HepG2 (cell line): ENCODE measurements around the gene MBTD1. TPM values are rescaled to one million over a fixed set of nuclear protein-coding genes. Genes with fewer than 3 reads are reported as not detected.

ENCODE experiments used
- GLI4 ChIP-seq: sonication (generic); formaldehyde crosslinking; IDR thresholded peaks from 2 replicates; pipeline ENCODE4 v1.5.1; 2020; ENCODE audit warnings: missing genetic modification reagents, mild to moderate bottlenecking, moderate library complexity, borderline replicate concordance
- KLF16 ChIP-seq, 2 experiments: sonication (generic) in 1 of 2; formaldehyde crosslinking in 1 of 2; IDR thresholded peaks; 2 replicates each; pipeline versions ENCODE4 v1.6.1 to v1.8.0; 2016 to 2023; ENCODE audit warnings: missing genetic modification reagents in 2 of 2, missing compliant biosample characterization in 1 of 2
- PLRG1 ChIP-seq: fragments of 450-650 bp; conservative IDR thresholded peaks from 2 replicates; pipeline ENCODE4 v1.6.1; 2016
- STAG1 ChIP-seq: sonication (generic); formaldehyde crosslinking; IDR thresholded peaks from 2 replicates; pipeline ENCODE4 v1.4.0; 2020; ENCODE audit warnings: missing genetic modification reagents
- WIZ ChIP-seq: sonication (generic); formaldehyde crosslinking; IDR thresholded peaks from 2 replicates; pipeline ENCODE4 v1.5.1; 2020; ENCODE audit warnings: mild to moderate bottlenecking, missing genetic modification reagents
- ZKSCAN5 ChIP-seq: sonication (generic); formaldehyde crosslinking; IDR thresholded peaks from 2 replicates; pipeline ENCODE4 v1.5.1; 2020; ENCODE audit warnings: mild to moderate bottlenecking, missing genetic modification reagents
- ZNF274 ChIP-seq: sonication (generic); formaldehyde crosslinking; IDR thresholded peaks from 2 replicates; pipeline ENCODE4 v1.5.1; 2020; ENCODE audit warnings: mild to moderate bottlenecking, missing genetic modification reagents
- ZNF567 ChIP-seq: sonication (generic); formaldehyde crosslinking; IDR thresholded peaks from 2 replicates; pipeline ENCODE4 v1.8.1; 2023; ENCODE audit warnings: mild to moderate bottlenecking, missing genetic modification reagents, borderline replicate concordance
- ZNF615 ChIP-seq: sonication (generic); formaldehyde crosslinking; IDR thresholded peaks from 2 replicates; pipeline ENCODE4 v1.5.0; 2020; ENCODE audit warnings: mild to moderate bottlenecking, missing genetic modification reagents, borderline replicate concordance
- ZNF839 ChIP-seq: sonication (generic); formaldehyde crosslinking; IDR thresholded peaks from 2 replicates; pipeline ENCODE4 v1.4.0; 2020; ENCODE audit warnings: missing genetic modification reagents, mild to moderate bottlenecking, borderline replicate concordance
- polyA plus RNA-seq, 8 experiments: library from polyadenylated mRNA; depleted of rRNA in 3 of 8; stranded (reverse) in 7 of 8; unstranded in 1 of 8; fragments of >200 nt; fragmentation: Illumina TruSeq in 4 of 8; extraction: Trizol in 4 of 8; gene quantifications; 2 replicates each; pipeline versions ENCODE4 v1.2.1 to v1.2.3, GENCODE V29; 2011 to 2016; ENCODE audit warnings: low read depth in 4 of 8, missing spikeins in 1 of 8, mixed read lengths in 1 of 8; ENCODE audit not compliant: insufficient read depth in 1 of 8
- total RNA-seq, 5 experiments: library from RNA; depleted of rRNA; stranded (reverse); fragments of >200 nt; fragmentation: Illumina TruSeq; extraction: Trizol; gene quantifications; 2 replicates each; pipeline ENCODE4 v1.2.3, GENCODE V29; 2016; ENCODE audit warnings: low read depth in 1 of 5
- TF ChIP-seq, protein P1 (sequence below): IDR thresholded peaks from 2 replicates; pipeline ENCODE4 v1.4.0; 2020; ENCODE audit warnings: mild to moderate bottlenecking, missing genetic modification reagents
- TF ChIP-seq, protein P2 (sequence below): sonication (generic); formaldehyde crosslinking; IDR thresholded peaks from 2 replicates; pipeline ENCODE4 v1.9.0; 2022; ENCODE audit warnings: missing genetic modification reagents, mild to moderate bottlenecking, borderline replicate concordance
- TF ChIP-seq, protein P3 (sequence below): sonication (generic); formaldehyde crosslinking; conservative IDR thresholded peaks from 2 replicates; pipeline ENCODE4 v1.8.1; 2023; ENCODE audit warnings: missing genetic modification reagents
- TF ChIP-seq, protein P4 (sequence below): sonication (generic); formaldehyde crosslinking; IDR thresholded peaks from 2 replicates; pipeline ENCODE4 v1.5.0; 2020; ENCODE audit warnings: mild to moderate bottlenecking, missing genetic modification reagents, borderline replicate concordance
- TF ChIP-seq, protein P5 (sequence below): sonication (generic); formaldehyde crosslinking; IDR thresholded peaks from 2 replicates; pipeline ENCODE4 v1.4.0; 2020; ENCODE audit warnings: missing genetic modification reagents
- TF ChIP-seq, protein P6 (sequence below): sonication (generic); formaldehyde crosslinking; conservative IDR thresholded peaks from 2 replicates; pipeline ENCODE4 v1.5.0; 2020; ENCODE audit warnings: missing genetic modification reagents

MBTD1 gene
- total and polyA plus RNA-seq, 2 of the 13 experiments (the other 11 are each of a cell fraction or from before 2014, with no cell fraction given), result 20.9 TPM

DNA sequence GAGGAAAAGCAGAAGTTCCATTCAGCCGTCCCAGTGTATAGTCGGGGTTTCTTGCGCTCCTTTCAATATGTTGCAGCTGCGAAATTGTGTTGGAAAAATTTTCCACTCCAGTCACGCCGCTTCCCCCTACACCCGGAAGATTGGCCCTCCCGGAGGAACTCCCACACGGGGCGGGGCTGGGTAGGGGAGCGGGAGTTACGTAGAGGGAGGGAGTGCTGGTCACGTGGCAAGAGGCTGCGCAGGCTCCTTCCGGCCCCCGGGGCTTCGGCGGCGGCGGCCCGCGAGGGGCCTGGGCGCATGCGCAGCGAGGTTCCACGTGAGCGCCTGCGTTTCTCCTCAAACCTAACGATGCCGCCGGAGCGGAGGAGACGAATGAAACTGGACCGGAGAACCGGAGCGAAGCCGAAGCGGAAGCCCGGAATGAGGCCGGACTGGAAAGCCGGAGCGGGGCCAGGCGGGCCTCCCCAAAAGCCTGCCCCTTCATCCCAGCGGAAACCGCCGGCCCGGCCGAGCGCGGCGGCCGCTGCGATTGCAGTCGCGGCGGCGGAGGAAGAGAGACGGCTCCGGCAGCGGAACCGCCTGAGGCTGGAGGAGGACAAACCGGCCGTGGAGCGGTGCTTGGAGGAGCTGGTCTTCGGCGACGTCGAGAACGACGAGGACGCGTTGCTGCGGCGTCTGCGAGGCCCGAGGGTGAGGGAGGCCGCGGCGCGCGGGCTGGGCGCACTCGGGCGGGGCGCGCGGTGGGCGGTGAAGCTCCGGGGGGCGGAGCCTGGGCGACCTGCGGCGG, 581 bp upstream of the MBTD1 start, which contains the start of gene UTP18 (continued):
- peak; percentile 97 for TF ChIP-seq GLI4 (CRISPR knock-in tag)
- TF ChIP-seq, protein P1, sequence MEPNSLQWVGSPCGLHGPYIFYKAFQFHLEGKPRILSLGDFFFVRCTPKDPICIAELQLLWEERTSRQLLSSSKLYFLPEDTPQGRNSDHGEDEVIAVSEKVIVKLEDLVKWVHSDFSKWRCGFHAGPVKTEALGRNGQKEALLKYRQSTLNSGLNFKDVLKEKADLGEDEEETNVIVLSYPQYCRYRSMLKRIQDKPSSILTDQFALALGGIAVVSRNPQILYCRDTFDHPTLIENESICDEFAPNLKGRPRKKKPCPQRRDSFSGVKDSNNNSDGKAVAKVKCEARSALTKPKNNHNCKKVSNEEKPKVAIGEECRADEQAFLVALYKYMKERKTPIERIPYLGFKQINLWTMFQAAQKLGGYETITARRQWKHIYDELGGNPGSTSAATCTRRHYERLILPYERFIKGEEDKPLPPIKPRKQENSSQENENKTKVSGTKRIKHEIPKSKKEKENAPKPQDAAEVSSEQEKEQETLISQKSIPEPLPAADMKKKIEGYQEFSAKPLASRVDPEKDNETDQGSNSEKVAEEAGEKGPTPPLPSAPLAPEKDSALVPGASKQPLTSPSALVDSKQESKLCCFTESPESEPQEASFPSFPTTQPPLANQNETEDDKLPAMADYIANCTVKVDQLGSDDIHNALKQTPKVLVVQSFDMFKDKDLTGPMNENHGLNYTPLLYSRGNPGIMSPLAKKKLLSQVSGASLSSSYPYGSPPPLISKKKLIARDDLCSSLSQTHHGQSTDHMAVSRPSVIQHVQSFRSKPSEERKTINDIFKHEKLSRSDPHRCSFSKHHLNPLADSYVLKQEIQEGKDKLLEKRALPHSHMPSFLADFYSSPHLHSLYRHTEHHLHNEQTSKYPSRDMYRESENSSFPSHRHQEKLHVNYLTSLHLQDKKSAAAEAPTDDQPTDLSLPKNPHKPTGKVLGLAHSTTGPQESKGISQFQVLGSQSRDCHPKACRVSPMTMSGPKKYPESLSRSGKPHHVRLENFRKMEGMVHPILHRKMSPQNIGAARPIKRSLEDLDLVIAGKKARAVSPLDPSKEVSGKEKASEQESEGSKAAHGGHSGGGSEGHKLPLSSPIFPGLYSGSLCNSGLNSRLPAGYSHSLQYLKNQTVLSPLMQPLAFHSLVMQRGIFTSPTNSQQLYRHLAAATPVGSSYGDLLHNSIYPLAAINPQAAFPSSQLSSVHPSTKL, result peak; percentile 64
- no peak for TF ChIP-seq PLRG1
- TF ChIP-seq, protein P2, sequence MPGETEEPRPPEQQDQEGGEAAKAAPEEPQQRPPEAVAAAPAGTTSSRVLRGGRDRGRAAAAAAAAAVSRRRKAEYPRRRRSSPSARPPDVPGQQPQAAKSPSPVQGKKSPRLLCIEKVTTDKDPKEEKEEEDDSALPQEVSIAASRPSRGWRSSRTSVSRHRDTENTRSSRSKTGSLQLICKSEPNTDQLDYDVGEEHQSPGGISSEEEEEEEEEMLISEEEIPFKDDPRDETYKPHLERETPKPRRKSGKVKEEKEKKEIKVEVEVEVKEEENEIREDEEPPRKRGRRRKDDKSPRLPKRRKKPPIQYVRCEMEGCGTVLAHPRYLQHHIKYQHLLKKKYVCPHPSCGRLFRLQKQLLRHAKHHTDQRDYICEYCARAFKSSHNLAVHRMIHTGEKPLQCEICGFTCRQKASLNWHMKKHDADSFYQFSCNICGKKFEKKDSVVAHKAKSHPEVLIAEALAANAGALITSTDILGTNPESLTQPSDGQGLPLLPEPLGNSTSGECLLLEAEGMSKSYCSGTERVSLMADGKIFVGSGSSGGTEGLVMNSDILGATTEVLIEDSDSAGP, result peak; percentile 87
- TF ChIP-seq, protein P3, sequence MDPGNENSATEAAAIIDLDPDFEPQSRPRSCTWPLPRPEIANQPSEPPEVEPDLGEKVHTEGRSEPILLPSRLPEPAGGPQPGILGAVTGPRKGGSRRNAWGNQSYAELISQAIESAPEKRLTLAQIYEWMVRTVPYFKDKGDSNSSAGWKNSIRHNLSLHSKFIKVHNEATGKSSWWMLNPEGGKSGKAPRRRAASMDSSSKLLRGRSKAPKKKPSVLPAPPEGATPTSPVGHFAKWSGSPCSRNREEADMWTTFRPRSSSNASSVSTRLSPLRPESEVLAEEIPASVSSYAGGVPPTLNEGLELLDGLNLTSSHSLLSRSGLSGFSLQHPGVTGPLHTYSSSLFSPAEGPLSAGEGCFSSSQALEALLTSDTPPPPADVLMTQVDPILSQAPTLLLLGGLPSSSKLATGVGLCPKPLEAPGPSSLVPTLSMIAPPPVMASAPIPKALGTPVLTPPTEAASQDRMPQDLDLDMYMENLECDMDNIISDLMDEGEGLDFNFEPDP (CRISPR knock-in tag), result peak; percentile 96
- no peak; the same call in 1 of the 2 replicates for TF ChIP-seq ZNF567 (CRISPR knock-in tag)
- TF ChIP-seq KLF16 (CRISPR knock-in tag; IDR thresholded peaks at IDR 0.05), result peak; percentile 83 to 86; a peak in 3 of 4 replicates
- no peak for TF ChIP-seq ZNF615
- no peak for TF ChIP-seq ZNF839 (CRISPR knock-in tag)
- TF ChIP-seq STAG1 (CRISPR knock-in tag), result no peak; the same call in 1 of the 2 replicates
- TF ChIP-seq, protein P4, sequence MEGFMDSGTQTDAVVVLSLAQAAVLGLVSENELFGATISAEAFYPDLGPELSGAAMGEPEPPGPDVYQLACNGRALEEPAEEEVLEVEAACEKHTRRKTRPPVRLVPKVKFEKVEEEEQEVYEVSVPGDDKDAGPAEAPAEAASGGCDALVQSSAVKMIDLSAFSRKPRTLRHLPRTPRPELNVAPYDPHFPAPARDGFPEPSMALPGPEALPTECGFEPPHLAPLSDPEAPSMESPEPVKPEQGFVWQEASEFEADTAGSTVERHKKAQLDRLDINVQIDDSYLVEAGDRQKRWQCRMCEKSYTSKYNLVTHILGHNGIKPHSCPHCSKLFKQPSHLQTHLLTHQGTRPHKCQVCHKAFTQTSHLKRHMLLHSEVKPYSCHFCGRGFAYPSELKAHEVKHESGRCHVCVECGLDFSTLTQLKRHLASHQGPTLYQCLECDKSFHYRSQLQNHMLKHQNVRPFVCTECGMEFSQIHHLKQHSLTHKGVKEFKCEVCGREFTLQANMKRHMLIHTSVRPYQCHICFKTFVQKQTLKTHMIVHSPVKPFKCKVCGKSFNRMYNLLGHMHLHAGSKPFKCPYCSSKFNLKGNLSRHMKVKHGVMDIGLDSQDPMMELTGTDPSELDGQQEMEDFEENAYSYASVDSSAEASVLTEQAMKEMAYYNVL (CRISPR knock-in tag), result peak; percentile 84
- TF ChIP-seq ZNF274, result peak; percentile 94
- TF ChIP-seq, protein P5, sequence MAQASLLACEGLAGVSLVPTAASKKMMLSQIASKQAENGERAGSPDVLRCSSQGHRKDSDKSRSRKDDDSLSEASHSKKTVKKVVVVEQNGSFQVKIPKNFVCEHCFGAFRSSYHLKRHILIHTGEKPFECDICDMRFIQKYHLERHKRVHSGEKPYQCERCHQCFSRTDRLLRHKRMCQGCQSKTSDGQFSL, result no peak
- TF ChIP-seq, protein P6, sequence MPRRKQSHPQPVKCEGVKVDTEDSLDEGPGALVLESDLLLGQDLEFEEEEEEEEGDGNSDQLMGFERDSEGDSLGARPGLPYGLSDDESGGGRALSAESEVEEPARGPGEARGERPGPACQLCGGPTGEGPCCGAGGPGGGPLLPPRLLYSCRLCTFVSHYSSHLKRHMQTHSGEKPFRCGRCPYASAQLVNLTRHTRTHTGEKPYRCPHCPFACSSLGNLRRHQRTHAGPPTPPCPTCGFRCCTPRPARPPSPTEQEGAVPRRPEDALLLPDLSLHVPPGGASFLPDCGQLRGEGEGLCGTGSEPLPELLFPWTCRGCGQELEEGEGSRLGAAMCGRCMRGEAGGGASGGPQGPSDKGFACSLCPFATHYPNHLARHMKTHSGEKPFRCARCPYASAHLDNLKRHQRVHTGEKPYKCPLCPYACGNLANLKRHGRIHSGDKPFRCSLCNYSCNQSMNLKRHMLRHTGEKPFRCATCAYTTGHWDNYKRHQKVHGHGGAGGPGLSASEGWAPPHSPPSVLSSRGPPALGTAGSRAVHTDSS (CRISPR knock-in tag), result 0 out of 2 replicates have a peak, but pooled peaks have one; percentile 44
- TF ChIP-seq ZKSCAN5, result no peak
- peak; percentile 95 for TF ChIP-seq WIZ (CRISPR knock-in tag)
